NCI-H82 (cell line): Measurements from ENCODE around the gene TPPP2.
"Not testable (repeated sequence)": the region's sequence is repeated elsewhere in the genome, so short reads cannot be mapped to it uniquely, and the experiment has no call there.

Experiments used
- DNase-seq: peaks from one replicate; lab custom pipeline; 2025; lab: John Stamatoyannopoulos, UW

The TPPP2 gene

GRCh38 chr14:21029917-21030316 is at the start of gene TPPP2:
Gene TPPP2 (plus strand): TSS chr14:21030217. CDS start chr14:21030582, 365 bp downstream.
- no peak for DNase-seq

DNA sequence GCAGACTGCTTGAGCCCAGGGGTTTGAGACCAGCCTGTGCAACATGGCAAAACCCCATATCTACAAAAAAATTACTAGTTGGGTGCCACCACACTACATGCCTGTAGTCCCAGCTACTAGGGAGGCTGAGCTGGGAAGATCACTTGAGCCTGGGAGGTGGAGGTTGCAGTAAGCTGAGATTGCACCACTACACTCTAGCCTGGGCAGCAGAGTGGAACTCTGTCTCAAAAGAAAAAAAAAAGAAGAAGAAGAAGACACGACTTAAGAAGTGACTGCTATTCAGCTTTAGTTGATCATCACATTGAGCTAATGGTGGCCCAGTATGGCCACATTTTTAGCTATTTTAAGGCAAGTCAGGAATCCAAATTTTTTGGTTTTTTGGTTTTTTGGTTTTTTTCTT is 49.1 kb upstream of the TPPP2 start:
- DNase-seq, result no peak

- no peak for DNase-seq
Observed at GRCh38 chr14:20982646-20983369, 47.2 kb upstream of the TPPP2 start.

GRCh38 chr14:20985650-20986049 is 44.4 kb upstream of the TPPP2 start:
- DNase-seq, result not testable (repeated sequence)

- DNase-seq, result peak; percentile 54
Observed at GRCh38 chr14:20986811-20987210, 43.2 kb upstream of the TPPP2 start.

- no peak for DNase-seq
Observed at GRCh38 chr14:20988717-20989470, 41.1 kb upstream of the TPPP2 start.

DNA sequence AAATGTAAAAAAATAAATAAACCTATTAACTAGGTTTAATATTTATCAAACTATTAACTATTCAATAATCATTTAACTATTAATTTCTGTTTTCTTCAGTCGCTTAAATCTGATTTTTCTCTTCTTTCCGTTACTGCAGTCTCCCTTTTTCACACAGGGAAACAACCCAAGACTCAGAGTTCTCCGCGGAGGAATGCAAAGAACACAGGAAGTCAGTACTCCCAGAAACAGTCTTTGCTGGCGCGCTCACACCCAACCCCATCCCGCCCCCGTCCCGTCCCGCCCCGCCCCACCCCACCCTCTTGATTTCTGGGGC is 40.6 kb upstream of the TPPP2 start:
- no peak for DNase-seq

DNA sequence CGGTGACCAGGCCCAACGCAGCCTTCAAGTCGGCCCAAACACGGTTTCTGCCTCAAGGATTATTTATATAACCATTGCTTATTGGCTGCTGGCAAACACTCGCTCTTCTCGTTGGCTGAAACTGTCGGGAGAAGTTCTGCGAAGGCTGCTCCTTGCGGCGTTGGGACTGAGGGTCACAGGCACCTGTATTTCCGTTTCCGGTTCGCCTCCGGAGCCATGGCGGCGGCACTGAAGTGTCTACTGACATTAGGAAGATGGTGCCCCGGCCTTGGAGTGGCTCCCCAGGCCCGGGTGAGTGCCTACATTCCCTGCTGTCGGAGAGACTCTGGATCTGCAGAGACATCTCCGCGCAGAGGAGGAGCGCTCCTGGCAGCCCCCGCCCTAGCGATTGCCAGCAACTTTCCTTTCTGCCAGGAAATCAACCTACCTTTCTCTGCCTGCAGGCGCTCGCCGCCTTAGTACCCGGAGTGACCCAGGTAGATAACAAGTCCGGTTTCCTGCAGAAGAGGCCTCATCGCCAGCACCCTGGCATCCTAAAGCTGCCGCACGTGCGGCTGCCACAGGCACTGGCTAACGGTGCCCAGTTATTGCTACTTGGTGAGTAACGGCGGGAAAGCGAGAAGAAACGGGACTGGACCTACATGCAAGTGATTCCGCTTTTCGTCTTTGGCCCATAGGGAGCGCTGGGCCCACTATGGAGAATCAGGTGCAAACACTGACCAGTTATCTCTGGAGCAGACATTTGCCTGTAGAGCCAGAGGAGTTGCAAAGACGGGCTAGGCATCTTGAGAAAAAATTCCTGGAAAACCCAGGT is 40.0 kb upstream of the TPPP2 start, which contains the start of gene METTL17:
Gene METTL17 (plus strand): TSS at position 194 of the 814 bp plus-strand sequence. CDS start 23 bp downstream, at position 217.
- DNase-seq, result peak; percentile 97

DNA sequence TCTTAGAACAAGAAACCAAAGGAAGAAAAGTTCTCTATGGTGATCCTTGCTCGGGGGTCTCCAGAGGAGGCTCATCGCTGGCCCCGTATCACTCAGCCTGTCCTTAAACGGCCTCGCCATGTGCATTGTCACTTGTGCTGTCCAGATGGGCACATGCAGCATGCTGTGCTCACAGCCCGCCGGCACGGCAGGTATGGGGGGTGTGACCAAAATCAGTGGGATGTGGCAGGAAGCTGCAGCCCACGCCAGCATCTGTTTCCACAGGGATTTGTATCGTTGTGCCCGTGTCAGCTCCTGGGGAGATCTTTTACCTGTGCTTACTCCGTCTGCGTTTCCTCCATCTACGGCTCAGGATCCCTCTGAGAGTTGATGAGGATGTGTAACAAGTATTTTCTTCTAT is 33.5 kb upstream of the TPPP2 start:
- DNase-seq, result no peak

DNA sequence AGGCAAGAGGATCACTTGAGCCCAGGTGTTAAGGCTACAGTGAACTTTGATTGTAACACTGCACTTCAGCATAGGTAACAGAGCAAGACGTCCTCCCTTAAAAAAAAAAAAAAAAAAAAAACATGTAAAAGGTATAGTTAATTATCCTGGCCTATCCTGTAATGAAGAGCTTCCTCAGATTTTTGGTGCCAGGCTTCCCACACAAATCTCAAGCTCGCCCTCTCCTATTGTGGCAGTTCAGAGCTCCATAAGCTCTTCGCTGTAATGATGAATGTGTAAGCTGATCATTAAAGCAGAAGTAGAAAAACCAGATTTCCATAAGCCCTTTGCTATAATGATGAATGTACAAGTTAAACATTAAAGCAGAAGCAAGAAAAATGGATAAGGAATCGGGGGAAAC is 32.9 kb upstream of the TPPP2 start:
- DNase-seq, result no peak

DNA sequence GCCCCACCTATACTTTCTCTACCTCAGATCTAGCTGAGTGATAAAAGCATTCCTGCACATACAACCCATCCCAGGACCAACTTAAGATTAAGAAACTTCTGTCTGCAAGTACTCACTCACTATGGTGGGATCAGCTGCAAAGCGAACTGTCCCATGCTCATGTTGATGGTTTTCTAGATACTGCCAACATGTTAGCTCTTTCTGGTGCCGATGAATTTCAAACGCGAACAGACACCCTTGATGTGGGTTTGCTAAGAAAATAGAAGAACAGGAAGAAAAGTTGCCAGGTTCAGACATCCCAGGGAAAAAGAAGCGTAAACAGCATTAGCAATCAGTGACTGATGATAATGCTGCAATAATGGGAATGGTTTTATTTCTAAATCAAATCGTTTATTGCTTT is 32.5 kb upstream of the TPPP2 start:
- DNase-seq, result no peak

DNA sequence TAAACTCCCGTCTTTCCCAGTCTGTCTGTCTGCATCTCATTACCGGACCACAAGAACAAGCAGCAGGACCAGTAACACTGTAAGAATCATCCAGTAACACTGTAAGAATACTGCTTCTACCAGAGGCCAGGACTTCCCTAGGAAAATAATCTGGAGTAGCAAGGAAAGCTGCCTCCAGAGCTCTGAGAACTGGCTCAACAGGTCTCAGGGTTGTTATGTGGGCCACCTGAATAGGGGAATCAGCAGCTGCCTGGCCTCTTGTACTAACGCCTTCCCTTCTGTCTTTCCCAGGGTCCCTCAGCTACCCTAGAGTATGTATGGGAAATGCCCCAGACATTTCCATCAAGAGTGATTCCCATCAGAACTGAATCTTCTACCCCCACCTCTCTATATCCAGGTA is 31.9 kb upstream of the TPPP2 start:
- DNase-seq, result no peak

DNA sequence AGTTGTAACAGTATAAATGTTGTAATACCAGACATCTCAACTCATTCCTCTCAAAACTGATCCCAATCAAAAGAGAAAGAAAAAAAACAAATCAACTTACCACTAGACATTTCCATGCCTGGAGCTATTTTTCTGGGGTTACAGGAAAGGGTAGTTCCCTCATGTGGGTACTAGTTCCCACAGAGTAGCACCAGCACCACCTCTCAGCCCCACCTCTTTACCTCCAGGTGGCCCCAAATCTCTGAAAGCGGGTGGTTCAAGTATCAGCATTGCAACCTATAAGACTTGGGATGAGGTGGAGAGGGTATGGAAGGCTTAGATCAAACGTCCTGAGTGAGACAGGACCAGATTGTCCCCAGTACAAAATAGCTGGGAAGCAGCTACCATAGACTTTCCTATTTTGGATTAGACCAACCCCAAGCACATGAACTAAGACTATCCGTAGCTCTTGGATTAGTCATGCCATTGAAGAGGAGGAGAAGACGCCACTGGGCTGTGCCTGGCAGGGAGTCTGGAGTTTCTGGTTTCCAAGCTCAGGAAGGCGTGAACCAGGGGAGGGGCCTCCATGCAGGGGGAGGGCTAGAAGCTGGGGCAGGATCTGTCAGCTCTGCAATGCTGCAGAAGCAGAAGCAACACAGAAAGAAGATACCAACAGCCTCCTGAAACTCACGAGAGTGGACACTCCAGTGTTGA is 31.2 kb upstream of the TPPP2 start, which contains the start of gene SLC39A2:
Gene SLC39A2 (plus strand): TSS at position 620 of the 693 bp plus-strand sequence. CDS start 154 bp downstream, outside the sequence.
- no peak for DNase-seq

GRCh38 chr14:20999591-20999990 is 30.4 kb upstream of the TPPP2 start:
- DNase-seq, result no peak

- DNase-seq, result no peak
Observed at GRCh38 chr14:21001218-21001617, 28.8 kb upstream of the TPPP2 start.

- DNase-seq, result no peak
Observed at GRCh38 chr14:21003788-21004346, 26.1 kb upstream of the TPPP2 start.

- DNase-seq, result not testable (repeated sequence)
Observed at GRCh38 chr14:21009721-21010120, 20.3 kb upstream of the TPPP2 start.

DNA sequence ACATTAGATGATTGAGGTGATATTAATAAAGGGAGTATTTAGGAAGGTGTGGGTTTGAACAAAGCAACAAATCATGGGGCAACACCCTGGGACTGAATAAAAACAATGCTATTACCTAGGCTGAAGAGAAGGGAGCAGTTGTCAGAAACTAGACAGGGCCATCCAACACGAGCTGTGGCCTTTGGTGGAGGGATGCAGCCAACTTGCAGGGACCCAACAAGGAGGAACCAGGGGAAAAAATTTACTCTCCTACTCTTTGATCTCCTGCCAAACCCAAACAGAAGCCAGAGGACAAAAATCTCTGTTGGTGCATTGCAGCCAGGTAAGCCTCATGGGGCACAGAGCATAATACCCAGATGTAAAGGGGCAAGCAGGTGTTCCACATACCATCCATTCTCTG is 18.9 kb upstream of the TPPP2 start:
- no peak for DNase-seq

- DNase-seq, result peak; percentile 92
Observed at GRCh38 chr14:21014761-21015190, 15.2 kb upstream of the TPPP2 start.

- DNase-seq, result no peak
Observed at GRCh38 chr14:21015312-21015711, 14.7 kb upstream of the TPPP2 start.

DNA sequence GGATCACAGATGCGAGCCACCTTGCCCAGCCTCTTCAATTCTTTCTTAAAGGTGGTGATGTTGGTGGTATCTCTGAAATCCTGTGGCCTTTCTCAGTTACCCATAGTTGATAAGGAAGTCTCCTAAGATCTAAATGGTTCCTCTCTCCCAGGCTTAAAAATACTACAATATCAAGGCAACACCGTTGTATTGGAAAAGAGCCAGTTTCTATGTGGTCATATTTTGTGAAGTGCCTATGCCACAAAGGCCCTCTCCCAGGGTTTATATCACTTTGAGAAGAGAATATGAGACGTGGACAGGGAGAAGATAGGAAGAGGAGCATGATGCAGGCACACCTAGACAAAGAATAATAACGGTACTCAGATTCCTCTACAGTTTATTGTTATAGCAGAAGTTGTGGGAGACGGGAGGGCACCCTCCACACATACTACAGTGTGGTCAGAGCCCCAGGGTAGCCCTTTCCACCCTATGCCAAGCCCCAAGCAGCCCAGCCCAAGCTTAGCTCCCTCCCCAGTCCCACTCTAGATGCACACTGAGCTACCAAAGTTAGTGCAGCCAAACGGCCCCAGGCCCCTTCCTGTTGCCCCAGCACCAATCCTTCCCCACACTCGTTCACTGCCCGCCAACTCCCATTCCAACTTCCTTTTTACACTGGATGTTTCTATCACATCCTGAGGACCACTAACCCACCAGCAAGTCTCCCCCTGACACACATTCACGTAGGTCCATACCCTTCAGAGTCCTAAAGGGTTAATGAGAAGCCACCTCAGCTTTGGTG is 13.4 kb upstream of the TPPP2 start:
- no peak for DNase-seq
